Gastrocnemius medialis (tissue), 4 donors: ENCODE data around the gene TRIM8. TPM values are rescaled to one million over a fixed set of nuclear protein-coding genes. Genes with fewer than 3 reads are reported as not detected.
"Not testable (repeated sequence)": the region's sequence is repeated elsewhere in the genome, so short reads cannot be mapped to it uniquely, and the experiment has no call there.

ENCODE experiments used
- ATAC-seq, 2 donors: fragments of 150-250 bp; one replicate each; pipeline ENCODE4 v1.9.1; 2016
- DNase-seq, 2 donors: peaks; one replicate each; pipeline ENCODE4 v3.0.0-alpha.2; 2019
- H3K27ac ChIP-seq, 4 donors: fragments of 200-600 bp; sonication (generic); 1 replicate in 1 of 4; 2 replicates in 3 of 4; pipeline ENCODE4 v1.5.1; 2016 to 2018; ENCODE audit warnings: mild to moderate bottlenecking in 2 of 4, moderate library complexity in 1 of 4
- H3K27me3 ChIP-seq, 3 donors: fragments of 200-600 bp; sonication (generic) in 2 of 3; 1 replicate in 1 of 3; 2 replicates in 2 of 3; pipeline versions ENCODE4 v1.5.1 to v1.6.0; 2016 to 2019; ENCODE audit warnings: mild to moderate bottlenecking in 1 of 3, moderate library complexity in 1 of 3
- H3K36me3 ChIP-seq, 2 donors: fragments of 200-600 bp; sonication (generic) in 1 of 2; one replicate each; pipeline ENCODE4 v1.5.1; 2017 to 2018
- H3K4me1 ChIP-seq, 2 donors: fragments of 200-600 bp; sonication (generic) in 1 of 2; one replicate each; pipeline ENCODE4 v1.5.1; 2016 to 2017; ENCODE audit warnings: mild to moderate bottlenecking in 2 of 2
- H3K4me3 ChIP-seq, 4 donors: fragments of 200-600 bp; sonication (generic) in 3 of 4; 1 replicate in 1 of 4; 2 replicates in 3 of 4; pipeline ENCODE4 v1.5.1; 2016 to 2019; ENCODE audit warnings: mild to moderate bottlenecking in 2 of 4
- H3K9me3 ChIP-seq, 3 donors: fragments of 200-600 bp; sonication (generic) in 2 of 3; 1 replicate in 1 of 3; 2 replicates in 2 of 3; pipeline ENCODE4 v1.5.1; 2016 to 2019
- CTCF ChIP-seq, 5 experiments: fragments of 450-650 bp in 3 of 5; fragments of 200-600 bp in 2 of 5; sonication (generic) in 2 of 5; IDR thresholded peaks in 4 of 5; conservative IDR thresholded peaks in 1 of 5; 1 replicate in 4 of 5; 2 replicates in 1 of 5; pipeline ENCODE4 v1.5.1; 2016 to 2019; ENCODE audit warnings: antibody characterized with exemption in 5 of 5, mild to moderate bottlenecking in 3 of 5, moderate library complexity in 3 of 5
- POLR2A ChIP-seq, 2 donors: fragments of 450-650 bp; IDR thresholded peaks; one replicate each; pipeline ENCODE4 v1.6.1; 2017; ENCODE audit warnings: antibody characterized with exemption in 2 of 2, mild to moderate bottlenecking in 2 of 2, moderate library complexity in 2 of 2
- in situ Hi-C, 4 donors: fragments of 200-750 bp; cut with MboI; loops; one replicate each; pipeline versions ENCODE4 v1.15.0 to v1.8.0; 2017; ENCODE audit warnings: low sequenced_read_pairs in 4 of 4
- intact Hi-C: fragments of 100-400 bp; cut with DNase I; formaldehyde crosslinking; loops from one replicate; pipeline ENCODE4 v1.15.1; 2023; ENCODE audit warnings: low total_unique reads
- total RNA-seq, 4 donors: library from RNA; depleted of rRNA; stranded (reverse); fragments of >200 nt; gene quantifications; one replicate each; pipeline versions ENCODE4 v1.1.0 to v1.2.3, GENCODE V29; 2016

TRIM8 gene
- total RNA-seq, 4 donors from 2014 or later = 113 to 222 (median 138) TPM

- Histone ChIP-seq H3K9me3 (no peaks in the 10 kb centered on the region), H3K27me3 (no peaks in the 10 kb centered on the region), H3K27ac (no peak overlapping the region), H3K4me1 (peaks cover 16 to 20% of the 10 kb centered on the region in 2 donors), H3K4me3 (no peak overlapping the region), H3K36me3 (no peaks in the 10 kb centered on the region)
- no peak for TF ChIP-seq CTCF (IDR thresholded peaks at IDR 0.05 in 4 of 5, conservative IDR thresholded peaks at IDR 0.05 in 1 of 5)
- TF ChIP-seq POLR2A (IDR thresholded peaks at IDR 0.05) = no peak
- intact Hi-C loops (no loop called here), in situ Hi-C loops (no loop called here)
- ATAC-seq = no peak
- no peak for DNase-seq
These were observed 21.7 kb downstream of the TRIM8 start for GRCh38 chr10:102665904-102666509.

GRCh38 chr10:102667411-102667810 lies 23.1 kb downstream of the TRIM8 start:
- intact Hi-C loops, ATAC-seq: not testable (repeated sequence)
- peaks cover 11 to 20% of the 10 kb centered on the region in 2 donors for H3K4me1 ChIP-seq

GRCh38 chr10:102668326-102669107 lies 24.2 kb downstream of the TRIM8 start:
- Histone ChIP-seq H3K4me3 (no peak overlapping the region), H3K27me3 (no peaks in the 10 kb centered on the region), H3K36me3 (no peaks in the 10 kb centered on the region), H3K9me3 (no peaks in the 10 kb centered on the region), H3K4me1 (peaks cover 16 to 25% of the 10 kb centered on the region in 2 donors), H3K27ac (peak overlapping the region; percentile 69 to 93 (median 78))
- DNase-seq (no peak), ATAC-seq (no peak)
- in situ Hi-C loops (no loop called here), intact Hi-C loops (loop anchor here (1.0 kb wide), 1 partner anchor 22 kb away; no protein-coding TSS in a partner anchor)
- TF ChIP-seq CTCF (IDR thresholded peaks at IDR 0.05 in 4 of 5, conservative IDR thresholded peaks at IDR 0.05 in 1 of 5) (no peak), POLR2A (IDR thresholded peaks at IDR 0.05) (no peak)

More at GRCh38 chr10:102667411-102667810, 23.1 kb downstream of the TRIM8 start:
- DNase-seq, H3K9me3 ChIP-seq, in situ Hi-C loops, H3K27ac ChIP-seq, H3K27me3 ChIP-seq, H3K36me3 ChIP-seq, H3K4me3 ChIP-seq: not testable (repeated sequence)

- ATAC-seq (peak; percentile 88 to 91), DNase-seq (peak; percentile 89 to 91)
- TF ChIP-seq CTCF (IDR thresholded peaks at IDR 0.05 in 4 of 5, conservative IDR thresholded peaks at IDR 0.05 in 1 of 5) (peak in 3 of 5 experiments; percentile 39 to 67 (median 52)), POLR2A (IDR thresholded peaks at IDR 0.05) (peak in 1 of 2 donors; percentile 33)
- H3K4me3 ChIP-seq = peak overlapping the region in 1 of 4 donors; percentile 28
- intact Hi-C loops = loop anchor here (1.0 kb wide), 1 partner anchor 23 kb away; no protein-coding TSS in a partner anchor
- no peaks in the 10 kb centered on the region for H3K9me3 ChIP-seq
- peaks cover 25 to 33% of the 10 kb centered on the region in 2 donors for H3K4me1 ChIP-seq
- H3K27me3 ChIP-seq = no peaks in the 10 kb centered on the region
- in situ Hi-C loops = no loop called here
- H3K36me3 ChIP-seq = no peaks in the 10 kb centered on the region
- peak overlapping the region; percentile 69 to 93 (median 78) for H3K27ac ChIP-seq
These were observed 25.2 kb downstream of the TRIM8 start for GRCh38 chr10:102669206-102670064.
